Gastrocnemius medialis (tissue), 4 donors: ENCODE measurements around the gene TPSB2.

Experiments
- POLR2A ChIP-seq, 2 donors: fragments of 450-650 bp; IDR thresholded peaks; one replicate each; pipeline ENCODE4 v1.6.1; 2017; ENCODE audit warnings: antibody characterized with exemption in 2 of 2, mild to moderate bottlenecking in 2 of 2, moderate library complexity in 2 of 2
- TF ChIP-seq, protein P1 (sequence below), 5 experiments: fragments of 450-650 bp in 3 of 5; fragments of 200-600 bp in 2 of 5; sonication (generic) in 2 of 5; IDR thresholded peaks in 4 of 5; conservative IDR thresholded peaks in 1 of 5; 1 replicate in 4 of 5; 2 replicates in 1 of 5; pipeline ENCODE4 v1.5.1; 2016 to 2019; ENCODE audit warnings: antibody characterized with exemption in 5 of 5, mild to moderate bottlenecking in 3 of 5, moderate library complexity in 3 of 5

- no peak for TF ChIP-seq POLR2A (IDR thresholded peaks at IDR 0.05)
- TF ChIP-seq, protein P1, sequence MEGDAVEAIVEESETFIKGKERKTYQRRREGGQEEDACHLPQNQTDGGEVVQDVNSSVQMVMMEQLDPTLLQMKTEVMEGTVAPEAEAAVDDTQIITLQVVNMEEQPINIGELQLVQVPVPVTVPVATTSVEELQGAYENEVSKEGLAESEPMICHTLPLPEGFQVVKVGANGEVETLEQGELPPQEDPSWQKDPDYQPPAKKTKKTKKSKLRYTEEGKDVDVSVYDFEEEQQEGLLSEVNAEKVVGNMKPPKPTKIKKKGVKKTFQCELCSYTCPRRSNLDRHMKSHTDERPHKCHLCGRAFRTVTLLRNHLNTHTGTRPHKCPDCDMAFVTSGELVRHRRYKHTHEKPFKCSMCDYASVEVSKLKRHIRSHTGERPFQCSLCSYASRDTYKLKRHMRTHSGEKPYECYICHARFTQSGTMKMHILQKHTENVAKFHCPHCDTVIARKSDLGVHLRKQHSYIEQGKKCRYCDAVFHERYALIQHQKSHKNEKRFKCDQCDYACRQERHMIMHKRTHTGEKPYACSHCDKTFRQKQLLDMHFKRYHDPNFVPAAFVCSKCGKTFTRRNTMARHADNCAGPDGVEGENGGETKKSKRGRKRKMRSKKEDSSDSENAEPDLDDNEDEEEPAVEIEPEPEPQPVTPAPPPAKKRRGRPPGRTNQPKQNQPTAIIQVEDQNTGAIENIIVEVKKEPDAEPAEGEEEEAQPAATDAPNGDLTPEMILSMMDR (IDR thresholded peaks at IDR 0.05 in 4 of 5, conservative IDR thresholded peaks at IDR 0.05 in 1 of 5), result no peak
Observed at GRCh38 chr16:1193825-1194581, 36.0 kb downstream of the TPSB2 start.
